Suppressor macrophage (primary cell): ENCODE data around the gene COL23A1.
A peak's percentile ranks its signal among the peaks of the same experiment; 100 is the strongest.
"Not testable (repeated sequence)": the region's sequence is repeated elsewhere in the genome, so short reads cannot be mapped to it uniquely, and the experiment has no call there.

Experiments
- DNase-seq, 4 experiments: peaks; one replicate each; pipeline ENCODE4 v3.0.0-alpha.2; 2020 to 2022

The COL23A1 gene

GRCh38 chr5:178504340-178504960, 85.7 kb downstream of the COL23A1 start:
- no peak for DNase-seq

DNA sequence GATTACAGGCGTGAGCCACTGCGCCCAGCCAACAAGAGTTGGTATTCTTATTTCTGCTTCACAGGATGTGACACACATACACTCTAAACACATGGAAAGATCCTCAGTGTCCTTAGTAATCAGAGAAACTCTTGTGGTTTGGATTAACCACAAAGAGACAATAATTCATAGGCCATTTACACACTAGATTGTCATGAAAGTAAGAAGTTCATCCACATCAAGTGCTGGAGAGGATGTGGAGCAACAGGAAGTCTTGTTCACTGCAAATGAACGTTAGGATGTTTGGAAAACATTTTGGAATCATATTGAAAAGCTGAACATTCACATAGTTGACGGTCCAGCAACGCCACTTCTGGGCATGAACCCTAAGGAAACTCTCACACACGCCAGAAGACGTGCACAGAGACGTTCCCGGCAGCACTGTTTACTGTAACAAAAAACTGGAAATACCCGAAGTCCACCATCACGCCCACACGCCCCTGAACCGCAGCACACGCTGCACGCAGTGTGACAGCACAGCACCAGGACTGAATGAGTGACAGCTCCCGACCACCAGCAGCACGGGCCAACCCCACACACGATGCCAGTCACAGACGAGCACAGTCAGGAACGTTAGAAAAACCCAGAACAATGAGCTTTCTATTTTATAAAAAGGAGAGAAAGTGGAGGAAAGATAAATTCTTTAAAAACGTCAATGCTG, 87.6 kb downstream of the COL23A1 start:
- peak in 1 of 4 experiments; percentile 25 for DNase-seq

- peak in 2 of 4 experiments; percentile 31 to 41 for DNase-seq
Observed at GRCh38 chr5:178499352-178499751, 90.8 kb downstream of the COL23A1 start.

- DNase-seq: peak; percentile 72 to 94 (median 81)
Observed at GRCh38 chr5:178496642-178497041, 93.6 kb downstream of the COL23A1 start.

DNA sequence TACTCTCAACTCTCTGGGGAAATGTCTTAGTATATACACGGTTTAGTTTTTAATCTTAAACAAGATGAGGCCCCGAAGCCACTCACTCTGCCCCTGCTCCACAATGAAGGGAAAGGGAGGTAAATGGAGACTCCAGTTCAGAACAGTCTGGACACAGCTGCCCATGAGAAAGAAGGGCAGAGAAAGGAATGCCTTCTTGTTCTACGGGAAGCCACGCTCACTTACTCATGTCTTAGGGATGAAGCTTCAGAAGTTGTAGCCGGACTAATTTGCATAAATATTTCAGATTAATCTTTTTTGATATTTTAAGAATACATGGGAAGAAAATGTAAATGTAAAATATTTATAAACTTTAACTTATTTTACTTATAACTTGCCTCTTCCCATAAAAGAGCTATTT, 94.0 kb downstream of the COL23A1 start:
- no peak for DNase-seq

- peak; percentile 35 to 78 (median 60) for DNase-seq
Observed at GRCh38 chr5:178495706-178496105, 94.5 kb downstream of the COL23A1 start.

GRCh38 chr5:178492278-178492677, 97.9 kb downstream of the COL23A1 start:
- DNase-seq: no peak

- peak; percentile 76 to 91 (median 88) for DNase-seq
Observed at GRCh38 chr5:178490935-178491652, 99.1 kb downstream of the COL23A1 start.

- peak; percentile 22 to 77 (median 54) for DNase-seq
Observed at GRCh38 chr5:178489271-178489976, 100.8 kb downstream of the COL23A1 start.

GRCh38 chr5:178488696-178489095, 101.5 kb downstream of the COL23A1 start:
- DNase-seq: no peak

DNA sequence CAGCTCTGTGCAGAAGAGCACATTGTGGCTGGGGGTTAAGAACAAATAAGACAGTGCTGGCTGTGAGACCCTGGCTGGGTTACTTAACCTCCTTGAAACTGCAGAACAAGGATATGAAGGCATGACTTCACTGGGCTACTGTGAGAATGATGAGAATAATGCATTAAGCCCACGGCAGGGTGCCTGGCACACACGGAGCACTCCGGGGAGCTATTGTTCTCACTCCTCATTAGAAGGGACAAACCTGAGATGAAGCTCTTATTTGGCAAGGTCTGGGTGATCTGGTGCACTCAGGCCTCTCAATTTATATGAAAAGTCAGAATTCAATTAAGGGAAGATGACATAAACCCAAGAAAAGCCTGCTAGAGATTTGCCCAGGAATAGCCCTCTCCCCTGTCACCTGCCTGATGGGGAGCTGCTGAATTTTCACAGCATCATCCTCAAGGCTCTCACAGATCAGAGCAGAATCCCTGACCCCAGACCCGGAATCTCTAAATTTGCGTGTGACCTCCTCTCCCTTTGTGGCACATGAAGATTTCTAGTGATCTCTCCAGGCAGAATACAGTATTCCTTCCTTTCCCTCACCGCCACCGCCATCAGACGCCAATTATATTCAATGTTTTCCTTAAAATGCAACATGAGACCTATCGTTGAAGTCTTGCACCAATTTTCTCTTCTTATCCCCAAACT, 102.1 kb downstream of the COL23A1 start:
- no peak for DNase-seq

DNA sequence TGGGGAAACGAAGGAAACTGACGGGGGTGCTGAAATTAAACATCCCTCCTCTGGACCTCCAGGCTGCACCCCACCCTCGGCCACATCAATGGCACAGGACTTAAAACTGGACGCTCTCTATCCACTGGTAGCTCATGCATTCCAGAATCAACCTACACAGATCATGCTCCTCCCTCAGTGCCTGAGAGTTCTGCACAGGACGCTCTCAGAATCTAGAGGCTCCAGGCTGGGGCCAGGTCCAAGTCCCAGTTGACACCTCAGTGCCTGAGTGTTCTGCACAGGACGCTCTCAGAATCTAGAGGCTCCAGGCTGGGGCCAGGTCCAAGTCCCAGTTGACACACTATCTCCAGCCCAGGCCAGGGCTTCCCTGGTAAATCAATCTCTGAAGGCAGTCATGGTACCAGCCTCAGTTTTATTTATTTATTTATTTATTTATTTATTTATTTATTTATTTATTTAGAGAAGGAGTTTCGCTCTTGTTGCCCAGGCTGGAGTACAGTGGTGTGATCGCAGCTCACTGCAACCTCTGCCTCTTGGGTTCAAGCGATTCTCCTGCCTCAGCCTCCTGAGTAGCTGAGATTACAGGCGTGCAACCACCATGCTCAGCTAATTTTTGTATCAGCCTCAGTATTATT, 103.2 kb downstream of the COL23A1 start:
- DNase-seq: not testable (repeated sequence)

- peak; percentile 67 to 79 (median 73) for DNase-seq
Observed at GRCh38 chr5:178486239-178486641, 104.0 kb downstream of the COL23A1 start.

DNA sequence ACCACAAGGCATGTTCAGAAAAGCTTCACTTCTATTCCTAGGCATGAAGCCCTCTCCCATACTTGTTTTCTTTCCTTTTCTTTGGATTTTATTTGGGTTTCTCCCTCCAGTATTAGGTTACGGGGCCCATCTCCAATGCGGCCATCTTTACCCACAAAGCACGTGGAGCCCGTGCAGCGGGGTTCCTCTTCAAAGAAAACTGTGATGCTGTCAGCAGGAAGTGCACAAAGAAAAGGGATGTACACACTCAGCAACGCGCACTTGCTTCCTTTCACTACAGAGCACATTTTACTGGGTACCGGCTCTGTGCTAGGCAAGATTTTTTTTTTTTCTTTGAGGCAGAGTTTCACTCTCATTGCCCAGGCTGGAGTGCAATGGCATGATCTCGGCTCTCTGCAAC, 106.6 kb downstream of the COL23A1 start:
- DNase-seq: peak; percentile 89 to 95 (median 92)

DNA sequence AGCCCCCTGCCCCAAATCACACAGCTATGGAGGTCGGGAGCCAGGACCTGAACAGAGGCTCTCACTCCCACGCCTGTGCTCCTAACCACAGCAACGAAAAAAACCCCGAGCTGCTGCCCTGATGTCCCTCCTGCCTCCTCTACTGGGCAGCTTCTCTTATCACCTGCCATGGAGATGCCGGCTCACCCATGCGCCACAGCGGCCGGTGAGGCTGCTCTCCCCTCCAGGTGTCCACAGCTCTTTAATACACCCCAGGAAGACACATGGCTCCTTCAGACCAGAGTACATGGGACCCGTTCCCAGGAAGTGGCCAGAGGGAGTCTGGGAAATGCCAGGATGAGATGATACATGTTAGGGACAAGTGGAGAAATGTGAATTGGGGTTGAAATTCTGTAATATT, 110.9 kb downstream of the COL23A1 start:
- no peak for DNase-seq

DNA sequence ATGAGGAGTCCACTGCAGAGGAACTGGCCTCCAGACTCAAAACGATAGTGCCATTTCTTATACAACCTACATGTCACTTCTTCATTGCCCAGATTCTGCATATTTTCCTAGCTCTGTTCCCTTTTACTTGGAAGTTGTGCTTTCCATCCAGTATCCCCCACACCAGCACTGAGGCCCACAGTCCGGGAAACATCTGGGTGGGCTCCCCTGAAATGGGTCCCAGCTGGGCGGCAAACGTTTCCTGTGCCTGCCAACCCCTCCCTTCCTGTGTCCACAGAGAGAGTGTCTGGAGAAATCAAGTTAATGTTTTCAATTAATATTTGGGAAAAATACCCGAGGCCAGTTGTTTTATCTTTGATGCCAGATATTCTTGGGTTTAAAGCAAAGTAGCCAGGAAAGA, 111.8 kb downstream of the COL23A1 start:
- peak in 3 of 4 experiments; percentile 34 to 46 (median 36) for DNase-seq

DNA sequence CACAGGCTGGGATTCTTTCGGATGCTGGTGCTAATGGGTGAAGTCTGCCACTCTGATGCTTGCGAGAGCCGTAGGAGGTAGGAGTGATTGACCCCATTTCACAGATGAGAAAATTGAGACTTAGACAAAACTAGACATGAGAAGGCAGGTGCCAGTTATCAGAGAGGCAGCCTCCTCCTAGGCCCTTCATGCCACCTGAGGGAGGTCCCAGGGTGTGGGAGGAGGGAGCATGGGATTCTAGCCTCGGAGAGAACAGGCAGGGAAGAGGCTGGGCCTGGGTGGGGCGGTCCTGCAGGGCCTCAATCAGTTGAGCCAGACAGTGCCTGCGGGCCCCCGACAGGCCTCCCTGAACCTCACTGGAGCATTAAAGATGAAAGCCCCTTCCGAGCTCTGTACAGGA, 112.4 kb downstream of the COL23A1 start:
- DNase-seq: no peak

- DNase-seq: peak; percentile 69 to 92 (median 82)
Observed at GRCh38 chr5:178476972-178477754, 113.0 kb downstream of the COL23A1 start.

- DNase-seq: peak in 1 of 4 experiments; percentile 34
Observed at GRCh38 chr5:178476531-178476930, 113.7 kb downstream of the COL23A1 start.

DNA sequence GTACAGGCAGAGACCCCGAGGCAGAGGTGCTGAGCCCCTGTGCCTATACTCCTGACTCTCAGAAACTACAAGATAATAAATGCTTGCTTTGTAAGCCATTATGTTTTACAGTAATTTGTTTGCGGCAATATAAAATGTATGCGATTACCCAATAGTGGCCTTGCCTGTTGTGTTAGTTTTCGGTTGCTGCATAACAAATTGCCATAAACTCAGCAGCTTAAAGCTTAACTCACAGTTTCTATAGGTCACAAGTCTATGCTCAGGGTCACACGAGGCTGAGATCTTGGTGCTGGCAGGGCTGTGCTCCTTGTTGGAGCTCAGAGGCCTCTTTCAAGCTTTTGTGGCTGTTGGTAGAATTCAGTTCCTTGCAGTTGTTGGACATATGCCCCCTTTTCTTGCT, 114.8 kb downstream of the COL23A1 start:
- peak; percentile 31 to 59 (median 44) for DNase-seq
